ENCODE results near the gene CDC34.

Gene CDC34, protein sequence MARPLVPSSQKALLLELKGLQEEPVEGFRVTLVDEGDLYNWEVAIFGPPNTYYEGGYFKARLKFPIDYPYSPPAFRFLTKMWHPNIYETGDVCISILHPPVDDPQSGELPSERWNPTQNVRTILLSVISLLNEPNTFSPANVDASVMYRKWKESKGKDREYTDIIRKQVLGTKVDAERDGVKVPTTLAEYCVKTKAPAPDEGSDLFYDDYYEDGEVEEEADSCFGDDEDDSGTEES

DNA sequence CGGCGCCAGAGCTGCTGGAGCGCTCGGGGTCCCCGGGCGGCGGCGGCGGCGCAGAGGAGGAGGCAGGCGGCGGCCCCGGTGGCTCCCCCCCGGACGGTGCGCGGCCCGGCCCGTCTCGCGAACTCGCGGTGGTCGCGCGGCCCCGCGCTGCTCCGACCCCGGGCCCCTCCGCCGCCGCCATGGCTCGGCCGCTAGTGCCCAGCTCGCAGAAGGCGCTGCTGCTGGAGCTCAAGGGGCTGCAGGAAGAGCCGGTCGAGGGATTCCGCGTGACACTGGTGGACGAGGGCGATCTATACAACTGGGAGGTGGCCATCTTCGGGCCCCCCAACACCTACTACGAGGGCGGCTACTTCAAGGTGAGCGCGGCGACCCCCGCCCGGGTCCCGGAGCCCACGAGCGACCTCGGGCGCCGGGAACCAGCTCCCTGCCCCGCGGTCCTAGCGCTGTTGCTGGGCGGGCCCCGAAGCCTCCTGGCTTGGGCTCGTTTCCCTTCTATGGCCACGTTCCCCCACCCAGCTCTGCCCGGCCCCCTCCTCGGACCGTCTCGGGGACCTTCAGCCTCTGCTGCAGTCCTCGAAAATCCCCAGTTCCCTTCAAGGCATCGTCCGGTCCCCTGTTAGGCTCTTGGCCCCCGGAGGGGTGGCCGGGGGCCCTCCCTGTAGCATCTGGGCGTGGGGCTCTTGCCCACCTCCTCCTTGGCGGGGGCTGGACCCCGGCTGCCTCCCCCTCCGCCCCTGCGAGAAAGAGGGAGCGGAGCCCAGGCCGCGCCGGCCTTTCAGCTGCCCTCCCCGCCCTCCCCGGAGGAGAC is at the start of gene CDC34:
TSS of gene CDC34 (plus strand) at position 8 of the 808 bp plus-strand sequence. CDS start at position 180, 172 bp downstream.
- no peak for DNase-seq

DNA sequence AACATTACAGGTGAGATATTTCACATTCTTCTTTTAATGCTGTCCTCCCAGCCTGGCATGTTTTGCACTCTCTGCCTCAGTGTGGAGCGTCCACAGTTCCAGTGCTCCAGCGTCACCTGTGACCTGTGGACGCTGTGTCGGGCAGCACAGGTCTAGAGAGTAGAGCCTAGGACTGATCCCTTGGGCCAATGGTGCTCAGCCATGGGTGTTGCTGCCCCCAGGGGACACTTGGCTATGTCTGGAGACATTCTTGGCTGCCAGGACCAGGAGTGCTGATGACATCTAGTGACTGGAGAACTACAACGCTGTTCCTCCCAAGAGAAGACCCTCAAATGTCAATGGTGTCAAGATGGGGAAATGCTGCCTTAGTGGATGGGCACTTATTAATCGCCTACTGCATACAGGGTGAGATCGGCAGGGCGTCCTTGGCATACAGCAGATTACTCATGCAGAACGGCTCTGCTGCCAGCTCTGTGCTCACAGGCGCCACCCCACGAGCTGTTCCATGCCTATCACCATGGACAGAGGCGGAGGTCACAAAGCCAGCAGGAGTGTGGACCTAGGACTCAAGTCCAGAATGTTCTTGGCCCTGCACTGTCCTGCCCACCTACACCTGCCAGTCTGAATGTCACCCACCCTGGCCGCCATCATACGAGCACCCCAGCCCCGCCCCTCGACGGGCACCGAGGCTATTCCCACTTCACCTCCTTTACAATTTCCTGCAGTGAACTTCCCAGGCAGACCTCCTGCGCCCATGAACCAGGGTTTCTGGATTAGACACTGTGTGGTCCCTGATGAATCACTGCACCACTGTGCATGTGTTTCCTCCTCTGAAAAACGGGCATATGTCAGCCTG is 49.1 kb upstream of the CDC34 start:
- DNase-seq = no peak

GRCh38 chr19:483332-484072 is 48.1 kb upstream of the CDC34 start:
- no peak for DNase-seq

DNA sequence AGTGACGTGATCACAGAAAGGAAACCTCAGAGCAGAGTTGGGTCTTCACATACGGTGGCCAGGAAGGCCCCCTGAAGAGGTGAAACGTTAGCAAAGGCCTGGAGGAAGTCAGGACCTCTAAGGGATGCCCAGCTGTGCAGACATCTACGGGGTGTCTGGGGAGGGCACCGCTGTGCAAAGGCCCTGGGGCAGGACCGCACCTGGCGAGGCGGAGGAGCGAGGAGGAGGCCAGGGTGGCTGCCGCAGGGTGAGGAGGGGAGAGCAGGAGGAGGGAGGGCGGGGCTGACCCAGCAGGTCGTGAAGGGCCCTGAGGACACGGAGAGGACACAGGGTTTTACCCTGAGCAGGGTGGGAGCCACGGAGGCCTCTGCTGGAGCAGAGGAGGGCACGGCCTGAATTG is 47.1 kb upstream of the CDC34 start:
- no peak for DNase-seq

GRCh38 chr19:485077-485476 is 46.5 kb upstream of the CDC34 start:
- DNase-seq = no peak

DNA sequence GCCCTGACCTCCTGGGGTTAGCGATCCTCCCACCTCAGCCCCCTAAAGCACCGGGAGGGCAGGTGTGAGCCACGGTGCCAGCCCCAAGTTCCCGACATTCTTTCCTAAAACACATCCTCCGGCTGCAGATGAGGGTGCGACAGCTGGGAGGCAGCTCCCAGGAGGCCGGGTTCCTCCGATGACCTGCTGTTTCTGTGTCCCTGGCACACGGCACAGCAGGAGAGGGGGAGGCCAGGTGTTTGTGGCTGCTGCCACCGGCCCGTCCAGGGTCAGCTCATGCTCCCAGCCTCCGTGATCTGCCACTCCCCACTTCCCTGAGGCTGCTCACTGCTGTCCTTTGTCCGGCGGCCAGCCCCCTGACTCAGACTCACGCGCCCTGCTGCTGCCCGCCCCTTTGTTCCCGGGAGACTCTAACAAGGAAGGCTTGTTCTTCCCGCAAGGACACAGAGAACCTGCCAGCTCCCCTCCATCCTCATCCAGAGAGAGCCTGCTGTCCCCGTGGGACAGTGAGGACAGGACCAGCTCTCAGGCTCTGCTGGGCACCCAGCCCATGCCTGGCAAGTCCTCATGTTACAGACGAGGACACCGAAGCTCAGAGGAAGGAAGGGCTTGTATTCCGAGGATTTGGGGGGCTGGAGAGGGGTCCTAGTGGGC is 45.9 kb upstream of the CDC34 start:
- no peak for DNase-seq

GRCh38 chr19:488505-489417 is 42.8 kb upstream of the CDC34 start:
- peak; percentile 87 for DNase-seq

DNA sequence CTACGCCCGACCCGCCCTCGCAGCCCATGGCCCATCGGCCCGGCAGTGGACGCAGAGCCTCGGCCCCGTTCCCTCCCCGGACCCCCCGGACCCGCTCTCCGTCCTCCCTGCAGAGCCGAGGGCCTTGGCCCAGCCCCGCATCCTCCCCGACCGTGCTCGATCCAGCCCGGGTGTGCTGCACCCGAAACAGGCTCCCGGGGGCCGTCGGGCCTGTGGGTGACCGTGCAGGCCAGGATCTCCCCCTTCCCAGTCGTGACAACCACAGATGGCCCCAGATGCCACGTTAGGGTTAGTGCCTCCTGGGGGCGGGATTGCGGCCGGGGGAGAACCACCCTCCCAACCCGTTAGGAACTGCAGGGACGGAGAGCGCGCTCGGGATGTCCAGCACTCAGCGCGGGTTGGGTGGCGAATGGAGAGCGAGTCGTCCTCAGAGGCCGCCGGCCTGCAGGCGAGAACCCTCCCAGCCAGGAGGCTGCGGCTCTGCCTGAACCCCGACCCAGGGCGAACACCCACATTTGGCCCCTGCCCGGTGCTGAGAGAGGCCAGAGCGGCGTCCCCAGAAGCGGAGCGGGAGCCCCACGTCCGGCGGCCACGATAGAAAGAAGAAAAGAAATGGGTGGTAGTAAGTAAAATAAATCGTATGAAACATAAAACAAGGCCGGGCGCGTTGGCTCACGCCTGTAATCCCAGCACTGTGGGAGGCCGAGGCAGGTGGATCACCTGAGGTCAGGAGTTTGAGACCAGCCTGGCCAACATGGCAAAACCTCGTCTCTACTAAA is 42.0 kb upstream of the CDC34 start:
- no peak for DNase-seq

GRCh38 chr19:491146-491741 is 40.3 kb upstream of the CDC34 start:
- DNase-seq = no peak

DNA sequence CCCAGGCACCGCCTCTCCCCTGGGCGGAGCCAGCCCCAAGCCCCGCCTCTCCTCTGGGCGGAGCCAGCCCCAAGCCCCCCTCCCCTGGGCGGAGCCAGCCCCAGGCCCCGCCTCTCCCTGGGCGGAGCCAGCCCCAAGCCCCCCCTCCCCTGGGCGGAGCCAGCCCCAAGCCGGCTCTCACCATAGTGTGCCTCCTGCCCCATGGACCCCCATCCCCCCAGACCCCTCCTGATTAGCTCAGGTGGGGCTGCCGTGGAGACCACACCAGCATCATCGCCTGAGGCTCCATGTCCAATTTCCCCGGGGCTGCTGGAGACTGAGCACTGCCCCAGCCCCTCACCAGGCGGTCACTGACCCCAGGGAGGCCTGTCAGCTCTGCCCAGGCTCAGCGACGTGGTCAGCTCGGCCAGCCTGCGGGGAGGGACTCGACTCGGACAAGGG is 39.4 kb upstream of the CDC34 start:
- DNase-seq = no peak

- no peak for DNase-seq
These were observed 38.0 kb upstream of the CDC34 start for GRCh38 chr19:493391-494170.

- DNase-seq = no peak
These were observed 37.1 kb upstream of the CDC34 start for GRCh38 chr19:494171-495080.

DNA sequence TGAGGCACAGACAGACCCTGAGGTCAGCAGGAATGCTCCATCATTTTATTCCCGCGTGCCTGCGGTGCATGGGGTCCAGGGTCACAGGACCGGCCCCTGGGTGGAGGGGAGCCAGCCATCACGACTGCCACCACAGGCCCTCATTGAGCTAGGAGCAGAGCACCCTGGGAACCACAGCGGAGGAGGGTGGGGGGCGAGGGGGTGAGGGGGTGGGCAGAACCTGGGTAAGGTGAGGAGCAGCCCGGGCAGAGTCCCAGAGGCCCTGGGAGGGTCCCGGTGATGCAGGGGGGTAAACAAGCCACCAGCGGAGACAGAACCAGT is 36.5 kb upstream of the CDC34 start:
- DNase-seq = no peak

GRCh38 chr19:495402-496111 is 36.0 kb upstream of the CDC34 start:
- DNase-seq = no peak

GRCh38 chr19:496112-496665 is 35.4 kb upstream of the CDC34 start, which contains the start of gene MADCAM1:
Gene MADCAM1 (plus strand): TSS chr19:496486. CDS start chr19:496500, 14 bp downstream.
- no peak for DNase-seq

- no peak for DNase-seq
These were observed 34.6 kb upstream of the CDC34 start for GRCh38 chr19:496986-497385.

GRCh38 chr19:497491-497868 is 34.1 kb upstream of the CDC34 start:
- no peak for DNase-seq
